ENCODE results near the gene TENM4.

GRCh38 chr11:79182794-79183193, 258.0 kb downstream of the TENM4 start:
- TF ChIP-seq FOXK2 (IDR thresholded peaks at IDR 0.05) (no peak), HDGF (IDR thresholded peaks at IDR 0.05; ENCODE audit: borderline replicate concordance) (no peak), PKNOX1 (IDR thresholded peaks at IDR 0.05) (no peak), SP1 (IDR thresholded peaks at IDR 0.05) (no peak), FOXA1 (IDR thresholded peaks at IDR 0.05) (no peak), NFRKB (IDR thresholded peaks at IDR 0.05) (no peak), ELF4 (IDR thresholded peaks at IDR 0.05) (no peak)

Measured in HEK293T (cell line).